ENCODE results near the gene CHRNB4.
"Not testable (repeated sequence)": the region's sequence is repeated elsewhere in the genome, so short reads cannot be mapped to it uniquely, and the experiment has no call there.

CHRNB4 gene, protein sequence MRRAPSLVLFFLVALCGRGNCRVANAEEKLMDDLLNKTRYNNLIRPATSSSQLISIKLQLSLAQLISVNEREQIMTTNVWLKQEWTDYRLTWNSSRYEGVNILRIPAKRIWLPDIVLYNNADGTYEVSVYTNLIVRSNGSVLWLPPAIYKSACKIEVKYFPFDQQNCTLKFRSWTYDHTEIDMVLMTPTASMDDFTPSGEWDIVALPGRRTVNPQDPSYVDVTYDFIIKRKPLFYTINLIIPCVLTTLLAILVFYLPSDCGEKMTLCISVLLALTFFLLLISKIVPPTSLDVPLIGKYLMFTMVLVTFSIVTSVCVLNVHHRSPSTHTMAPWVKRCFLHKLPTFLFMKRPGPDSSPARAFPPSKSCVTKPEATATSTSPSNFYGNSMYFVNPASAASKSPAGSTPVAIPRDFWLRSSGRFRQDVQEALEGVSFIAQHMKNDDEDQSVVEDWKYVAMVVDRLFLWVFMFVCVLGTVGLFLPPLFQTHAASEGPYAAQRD

DNA sequence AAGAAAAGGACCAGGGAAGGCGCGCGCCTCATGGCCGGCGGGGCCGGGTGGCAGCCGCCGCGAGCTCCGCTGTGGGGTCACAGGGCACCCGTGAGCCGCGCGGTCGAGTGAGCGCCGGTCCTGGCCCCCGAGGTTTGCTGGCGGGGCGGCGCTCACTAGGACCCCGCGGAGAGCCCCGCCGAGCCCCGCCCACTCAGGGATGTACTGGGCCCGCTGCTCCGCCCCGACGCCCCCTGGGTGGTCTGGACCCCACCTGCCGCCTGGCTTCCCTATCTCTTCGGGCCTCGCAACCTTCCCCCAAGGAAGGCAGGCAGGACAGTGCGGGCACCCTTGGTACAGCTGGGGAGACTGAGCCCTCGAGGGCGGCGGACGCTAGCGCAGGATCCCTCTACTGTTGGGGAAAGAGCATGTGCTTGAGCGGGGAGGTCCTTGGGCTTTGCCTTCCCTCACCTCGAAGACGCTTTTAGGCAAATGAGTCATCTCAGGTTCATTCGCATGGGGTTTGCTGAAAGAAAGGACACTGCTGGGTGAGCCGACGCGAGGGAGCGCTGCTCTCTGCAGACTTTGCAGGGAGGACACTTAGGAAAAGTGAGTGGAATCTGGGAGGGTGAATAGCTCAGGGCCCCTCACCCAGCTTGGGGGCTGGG lies at the start of gene CHRNB4:
Gene CHRNB4, minus strand, starts transcription at position 109 of the 647 bp plus-strand sequence. Its CDS starts 77 bp downstream, at position 32.
- DNase-seq = no peak

DNA sequence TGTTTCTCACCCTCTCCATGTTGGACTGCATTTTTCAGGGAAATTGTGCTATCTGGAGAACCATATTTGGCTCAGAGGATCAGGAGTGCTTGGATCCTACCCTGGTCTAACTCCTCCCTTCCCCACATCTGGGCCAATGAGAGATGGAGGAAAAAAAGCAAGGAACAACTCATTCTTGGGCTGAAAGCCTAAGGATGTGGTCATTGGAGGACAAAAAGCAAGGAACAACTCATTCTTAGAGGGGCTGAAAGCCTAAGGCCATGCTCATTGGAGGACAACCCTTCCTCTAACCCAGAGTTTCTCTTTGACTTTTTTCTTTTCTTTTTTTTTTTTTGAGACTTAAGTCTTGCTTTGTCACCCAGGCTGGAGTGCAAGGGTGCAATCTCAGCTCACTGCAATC lies 48.6 kb upstream of the CHRNB4 start:
- DNase-seq = no peak

DNA sequence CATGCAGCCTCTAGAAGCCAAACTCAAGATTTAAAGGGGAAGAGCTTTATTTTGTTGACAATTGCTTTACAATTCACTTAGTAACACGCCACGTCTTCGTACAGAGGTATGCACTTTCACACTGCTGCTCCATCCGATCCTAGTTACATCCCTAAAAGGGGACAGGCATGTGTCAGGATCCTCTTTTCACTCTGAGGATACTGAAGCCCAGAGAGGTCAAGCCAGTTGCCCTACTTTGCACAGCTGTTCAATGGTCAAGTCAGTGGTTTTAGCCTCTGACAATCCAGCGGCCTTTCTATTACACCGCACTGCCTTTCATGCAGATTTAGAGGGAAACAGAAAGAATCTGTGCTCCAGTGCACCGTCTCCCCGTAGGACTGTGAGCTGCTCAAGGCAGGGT lies 44.9 kb upstream of the CHRNB4 start:
- DNase-seq = no peak

DNA sequence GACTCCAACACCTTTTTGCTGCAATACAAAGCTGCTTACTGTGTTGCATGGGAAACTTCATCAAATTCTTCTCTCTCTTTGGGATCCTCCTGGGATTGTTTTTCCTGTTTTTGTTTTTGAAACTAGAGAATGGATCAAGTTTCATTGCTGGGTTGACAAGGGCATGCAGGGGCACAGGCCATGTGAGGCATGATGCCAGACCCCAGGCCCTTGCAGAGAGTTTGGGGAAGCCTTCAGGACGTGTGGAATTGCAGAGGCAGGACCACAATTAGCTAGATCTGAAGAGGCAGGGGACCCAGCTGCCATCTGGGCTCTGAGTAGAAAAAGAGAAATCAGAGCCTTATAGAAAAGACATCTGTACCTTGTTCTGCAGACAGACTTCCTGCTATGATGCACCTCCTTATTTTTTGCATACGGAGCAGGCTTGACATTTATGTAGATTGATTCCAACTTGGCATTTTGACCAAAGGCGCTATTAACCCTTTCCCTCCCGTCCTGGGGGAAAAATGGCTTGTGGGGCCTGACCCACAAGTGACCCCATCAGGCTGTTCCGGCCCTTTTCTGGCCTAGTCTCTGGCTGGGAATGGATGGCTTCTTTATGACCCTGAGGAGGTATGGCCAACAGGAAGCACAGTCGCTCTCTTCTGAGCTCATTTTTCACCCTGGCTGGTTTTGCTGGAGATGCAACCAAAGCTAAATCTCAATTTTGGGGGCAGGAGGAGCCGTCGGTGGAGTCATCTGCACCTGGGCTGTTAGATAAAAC lies 44.3 kb upstream of the CHRNB4 start:
- no peak for DNase-seq

DNA sequence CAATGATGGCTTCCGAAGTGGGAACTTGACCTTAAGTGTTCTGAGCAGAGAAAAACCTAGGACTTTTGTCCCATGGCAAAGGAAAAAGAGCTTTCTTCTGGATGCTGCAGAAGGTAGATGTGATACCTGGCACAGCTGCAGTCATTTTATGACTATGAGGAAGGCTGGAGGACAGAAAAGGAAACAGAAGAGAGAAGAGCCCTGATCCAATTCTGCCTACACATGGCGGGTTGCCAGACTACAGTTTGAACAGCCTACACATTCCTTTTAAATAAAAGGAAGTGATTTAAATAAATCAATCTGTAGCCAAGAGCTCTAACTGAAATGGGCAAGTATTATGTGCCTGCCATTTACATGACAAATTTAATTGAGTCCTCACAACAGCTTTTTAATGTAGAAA lies 43.6 kb upstream of the CHRNB4 start:
- no peak for DNase-seq

DNA sequence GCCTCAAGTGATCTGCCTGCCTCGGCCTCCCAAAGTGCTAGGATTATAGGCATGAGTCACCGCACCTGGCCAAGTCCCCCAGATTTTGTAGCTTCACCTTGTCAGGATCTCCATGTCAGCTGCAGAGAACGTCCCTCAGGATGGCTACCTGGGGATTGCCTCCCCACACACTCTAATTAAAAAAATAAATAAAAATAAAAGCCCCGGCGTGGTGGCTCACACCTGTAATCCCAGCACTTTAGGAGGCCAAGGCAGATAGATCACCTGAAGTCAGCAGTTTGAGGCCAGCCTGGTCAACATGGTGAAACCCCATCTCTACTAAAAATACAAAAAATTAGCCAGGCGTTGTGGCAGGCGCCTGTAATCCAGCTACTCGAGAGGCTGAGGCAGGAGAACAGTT lies 42.6 kb upstream of the CHRNB4 start:
- not testable (repeated sequence) for DNase-seq

DNA sequence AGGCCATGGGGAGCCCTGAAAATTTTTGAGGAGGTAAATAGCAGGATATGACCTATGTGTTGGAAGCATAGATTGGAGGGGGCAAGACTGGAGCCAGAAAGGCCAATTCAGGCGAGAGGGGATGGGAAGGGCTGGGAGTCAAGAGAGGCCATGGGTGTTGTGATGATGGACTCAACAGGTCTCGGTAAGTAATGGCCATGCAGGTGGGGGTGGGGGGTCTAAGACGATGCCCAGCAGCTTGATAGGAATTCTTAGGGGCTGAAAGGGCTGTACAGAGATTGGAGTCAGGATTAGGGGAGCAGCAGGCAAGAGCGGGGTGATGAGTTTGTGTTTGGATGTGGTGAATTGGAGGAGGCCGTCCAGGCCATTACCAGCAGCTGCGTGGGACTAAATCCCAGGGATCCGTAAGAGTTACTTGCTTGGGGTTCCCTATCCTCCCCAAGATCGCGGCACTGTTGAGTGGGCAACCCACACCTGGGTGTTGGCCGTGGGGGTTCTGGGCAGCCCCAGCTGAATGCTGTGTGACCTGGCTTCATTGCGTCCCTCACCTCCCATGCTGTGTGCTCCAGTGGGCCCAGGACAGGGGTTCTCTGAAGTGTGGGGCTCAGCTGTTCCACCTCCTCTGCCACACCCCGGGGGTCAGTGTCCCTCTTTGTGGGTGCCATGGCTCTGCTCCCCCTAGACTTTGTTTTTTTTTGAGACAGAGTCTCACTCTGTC lies 41.8 kb upstream of the CHRNB4 start:
- no peak for DNase-seq

DNA sequence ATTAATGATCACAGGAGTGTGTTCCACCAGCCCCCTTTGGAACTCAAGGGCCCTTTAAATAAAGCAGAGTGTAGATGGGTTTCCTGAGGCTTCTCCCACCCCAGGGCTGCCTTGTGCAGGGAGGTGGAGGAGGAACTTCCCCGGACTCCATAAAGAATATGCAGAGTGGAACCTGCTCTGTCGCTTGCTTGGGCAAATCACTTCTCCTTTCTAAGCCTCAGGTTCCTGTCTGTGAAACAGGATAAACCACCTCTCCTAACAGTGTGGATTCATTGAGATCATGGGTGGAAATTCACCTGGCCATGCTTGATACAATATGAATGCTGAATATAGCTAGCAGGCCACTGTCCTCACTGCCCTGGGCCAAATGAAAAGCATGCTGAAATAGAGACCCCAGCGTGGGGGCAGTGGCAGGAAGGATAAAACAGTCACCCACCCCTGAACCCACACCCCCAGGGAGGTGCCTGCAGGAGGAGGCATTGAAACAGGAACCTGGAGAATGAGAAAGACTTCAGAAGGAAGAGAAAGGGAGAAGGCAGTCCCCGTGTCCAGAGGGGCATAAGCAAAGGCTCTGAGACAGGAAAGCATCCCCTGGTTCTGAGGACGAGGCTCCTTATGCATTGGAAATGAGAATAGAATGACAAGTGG lies 41.1 kb upstream of the CHRNB4 start:
- no peak for DNase-seq

DNA sequence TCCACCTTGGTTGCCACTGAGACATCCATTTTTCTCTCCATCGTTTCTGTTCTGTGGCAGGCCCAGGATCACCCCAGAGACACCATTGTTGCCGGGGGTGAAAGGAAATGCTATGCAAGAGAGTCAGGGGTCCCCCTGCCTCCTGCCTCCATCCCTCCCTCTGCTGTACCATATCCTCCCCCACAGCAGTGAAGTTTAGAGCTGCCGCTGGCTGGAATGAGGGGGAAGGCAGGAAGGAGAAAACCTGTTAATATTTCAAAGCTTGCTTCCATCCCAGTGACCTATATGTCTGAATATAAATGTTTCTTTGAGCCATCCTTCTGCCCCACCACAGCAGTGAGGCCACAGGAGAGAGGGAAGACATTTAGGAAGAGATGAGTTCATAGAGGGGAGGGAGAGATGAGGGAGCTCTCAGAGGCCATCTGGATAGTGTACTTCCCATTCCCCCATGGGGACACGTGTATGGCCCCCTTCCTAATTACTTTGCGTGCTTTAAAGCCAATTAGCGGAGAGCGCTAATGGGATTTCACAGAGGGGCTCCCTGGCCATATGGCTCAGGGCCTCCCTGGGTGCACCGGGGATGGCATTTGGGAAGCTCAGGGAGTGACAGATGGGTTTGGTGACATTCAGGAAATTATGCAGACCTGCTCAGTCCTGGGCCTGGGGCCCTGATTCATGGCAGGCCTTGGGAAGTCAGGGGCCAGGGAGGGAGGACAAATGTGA lies 40.4 kb upstream of the CHRNB4 start:
- no peak for DNase-seq

DNA sequence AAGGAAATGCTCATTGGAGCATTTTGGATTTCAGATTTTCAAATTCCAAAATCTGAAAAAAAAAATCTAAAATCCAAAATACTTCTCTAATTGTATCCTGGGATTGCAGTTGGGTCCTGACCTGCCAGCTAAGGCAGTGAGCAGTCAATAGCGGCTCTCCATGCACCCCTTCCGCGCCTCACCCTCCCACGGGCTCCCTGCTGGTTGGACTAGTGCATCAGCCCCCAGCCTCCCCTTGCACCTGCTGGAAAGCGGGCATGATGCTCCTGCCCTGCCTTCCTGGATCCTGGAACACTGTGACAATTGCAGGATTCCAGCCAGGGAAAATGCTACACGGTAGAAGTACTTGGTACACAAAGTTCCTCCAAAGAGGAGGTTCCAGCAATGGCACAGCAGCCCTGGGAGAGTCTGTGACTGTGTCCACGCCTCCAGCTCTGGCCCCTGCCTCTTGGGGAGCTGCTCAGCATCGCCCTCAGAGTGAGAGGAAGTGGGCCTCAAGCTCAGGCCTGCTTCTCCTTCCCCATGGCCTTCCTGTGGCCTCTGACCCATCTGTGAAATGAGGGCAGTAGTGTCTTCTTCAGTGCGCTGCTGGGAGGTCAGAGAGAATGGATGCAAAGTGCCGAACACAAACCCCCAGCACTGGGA lies 39.5 kb upstream of the CHRNB4 start:
- DNase-seq = no peak

DNA sequence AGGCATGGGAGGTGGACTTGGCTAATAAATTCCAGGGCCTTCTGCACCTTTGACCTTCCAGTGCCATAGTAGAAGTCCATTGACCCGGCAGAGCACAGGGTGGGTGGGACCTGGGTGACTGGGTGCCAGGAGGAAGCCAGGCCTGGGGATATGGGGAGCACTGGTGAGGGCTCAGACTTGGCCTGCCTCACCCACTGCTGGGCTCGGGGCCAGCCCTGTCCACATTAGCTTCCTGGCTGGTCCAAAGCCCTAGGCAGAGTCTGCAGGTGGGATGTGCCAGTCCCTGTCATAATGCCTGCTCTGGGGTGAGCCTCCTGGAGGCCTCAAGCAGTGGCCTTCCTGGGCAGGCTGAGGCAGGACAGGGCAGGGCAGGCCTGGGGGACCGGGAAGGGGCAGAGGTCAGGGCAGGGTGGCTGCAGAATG lies 38.1 kb upstream of the CHRNB4 start:
- no peak for DNase-seq

DNA sequence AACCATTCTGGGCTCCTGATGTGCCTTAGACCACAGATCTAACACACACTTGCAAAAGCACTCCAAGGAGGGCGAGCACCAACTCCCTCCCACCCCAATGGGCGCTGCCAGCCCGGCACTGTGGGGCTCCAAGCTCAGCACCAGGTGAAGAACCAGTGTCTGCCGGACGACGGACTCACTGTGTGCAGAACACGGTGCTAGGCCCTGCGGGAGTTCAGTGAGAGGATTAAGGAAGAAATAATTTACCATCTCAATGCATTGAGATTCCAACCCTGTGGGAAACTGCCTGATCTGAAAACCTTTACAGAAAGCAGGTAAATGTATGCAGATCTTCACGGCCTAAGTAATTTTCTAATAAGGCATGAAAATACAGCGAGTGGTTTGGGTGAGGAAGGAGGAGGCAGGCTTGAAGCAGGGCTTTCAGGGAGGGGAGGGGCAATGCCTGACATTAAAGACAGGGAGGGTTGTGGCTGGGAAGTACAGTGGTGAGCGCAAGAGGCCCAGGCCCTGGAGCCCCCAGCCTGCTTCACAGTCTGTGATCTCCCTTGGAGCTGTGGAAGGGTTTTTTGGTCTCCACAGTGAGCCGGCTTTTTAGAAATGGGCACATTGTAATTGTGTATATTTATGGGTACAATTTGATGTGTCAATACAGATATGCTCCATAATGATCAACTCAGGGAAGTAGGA lies 35.6 kb upstream of the CHRNB4 start:
- no peak for DNase-seq

DNA sequence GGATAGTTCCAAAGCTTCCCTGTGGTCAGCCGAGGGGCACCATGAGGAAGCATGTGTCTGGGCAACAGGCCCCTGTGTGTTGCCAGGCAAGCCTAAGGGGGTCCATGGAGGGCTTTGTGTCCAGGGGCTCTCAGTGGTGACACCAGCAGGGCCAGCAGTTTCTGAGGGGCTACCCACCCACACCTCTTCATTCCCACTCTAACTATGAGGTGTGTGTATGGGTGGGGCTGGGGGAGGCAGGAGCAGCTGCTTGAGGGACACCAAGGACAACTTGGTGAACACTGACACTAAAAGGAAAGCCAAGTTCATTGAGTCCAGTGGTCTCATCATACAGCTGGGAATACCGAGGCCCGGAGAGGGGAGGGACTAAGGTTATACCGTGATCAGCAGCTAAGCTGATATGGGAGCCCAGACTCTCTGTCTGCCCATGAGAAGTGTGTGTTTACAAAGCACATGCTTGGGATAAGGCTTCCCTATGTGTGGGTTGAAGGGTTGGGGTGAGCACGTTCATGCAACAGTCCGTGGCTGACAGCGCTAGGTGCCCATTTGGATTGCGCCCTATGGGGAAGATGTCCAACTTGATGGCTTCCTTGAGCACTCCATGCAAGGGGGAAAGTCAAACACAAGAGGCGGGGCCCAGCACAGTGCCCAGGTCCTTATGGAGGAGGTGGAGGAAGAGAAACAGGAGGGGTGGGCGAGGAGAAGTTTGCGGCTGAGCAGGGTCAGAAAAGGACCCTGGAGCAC lies 34.8 kb upstream of the CHRNB4 start:
- no peak for DNase-seq

DNA sequence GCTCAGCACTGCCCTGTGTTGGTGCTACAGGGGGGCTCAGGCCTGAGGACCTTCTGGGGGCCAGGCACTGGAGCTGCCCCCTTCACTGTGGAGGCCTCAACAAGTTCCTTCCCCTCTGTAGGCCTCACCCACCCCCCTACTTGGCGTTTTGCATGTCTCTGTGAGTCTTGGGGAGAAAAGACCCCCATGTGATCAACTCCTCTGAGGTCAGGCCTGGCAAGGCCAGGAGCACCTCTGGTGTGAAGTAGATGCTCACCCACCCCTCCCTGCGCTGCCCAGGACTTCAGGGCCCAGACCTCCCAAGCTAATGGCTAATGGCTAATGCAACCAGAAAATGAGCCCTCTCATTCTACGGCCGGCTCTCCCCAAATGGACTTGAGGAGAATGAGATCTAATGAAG lies 34.2 kb upstream of the CHRNB4 start:
- DNase-seq = no peak

DNA sequence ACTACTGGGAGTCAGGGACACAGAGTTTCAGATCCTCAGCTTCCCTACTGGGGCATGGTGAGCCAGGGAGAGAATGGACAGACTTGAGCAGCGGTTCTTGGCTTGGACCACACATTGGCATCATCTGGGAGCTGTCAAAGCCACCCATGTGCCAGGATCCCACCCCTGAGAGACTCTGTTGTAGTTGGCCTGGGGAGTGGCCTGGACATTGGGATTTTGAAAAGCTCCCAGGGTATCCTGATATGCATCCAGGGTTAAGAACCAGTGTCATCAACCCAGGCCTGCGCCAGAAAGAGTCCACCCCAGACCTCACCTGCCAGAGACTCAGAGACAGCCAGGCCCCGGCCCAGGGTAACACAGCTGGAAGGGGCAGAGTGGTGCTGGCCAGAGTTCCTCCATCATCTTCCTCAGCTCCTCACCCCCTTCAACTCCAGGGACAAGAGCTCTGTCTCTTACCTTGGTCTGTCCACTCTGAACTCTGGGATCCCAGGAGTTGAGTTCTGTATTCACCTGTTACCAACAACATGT lies 33.0 kb upstream of the CHRNB4 start:
- DNase-seq = no peak

DNA sequence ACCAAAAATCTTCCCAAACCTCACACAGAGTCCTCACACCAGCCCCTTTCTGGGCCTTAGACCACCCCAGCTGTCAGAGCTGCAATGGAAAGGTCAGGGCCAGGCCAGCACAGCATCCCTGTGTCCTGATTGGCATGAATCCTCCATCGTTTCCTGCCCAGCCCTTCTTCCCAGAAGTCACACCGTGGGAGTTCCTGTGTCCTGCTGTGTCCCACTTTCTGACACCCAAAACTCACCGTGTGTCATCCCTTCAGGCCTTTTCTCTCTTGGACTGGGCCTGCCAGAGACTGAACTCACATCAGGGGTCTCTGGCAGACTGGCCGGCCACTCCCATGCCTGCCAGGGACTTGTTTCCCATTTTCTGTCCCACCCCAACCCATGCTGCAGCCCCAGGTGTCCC lies 32.5 kb upstream of the CHRNB4 start:
- no peak for DNase-seq

DNA sequence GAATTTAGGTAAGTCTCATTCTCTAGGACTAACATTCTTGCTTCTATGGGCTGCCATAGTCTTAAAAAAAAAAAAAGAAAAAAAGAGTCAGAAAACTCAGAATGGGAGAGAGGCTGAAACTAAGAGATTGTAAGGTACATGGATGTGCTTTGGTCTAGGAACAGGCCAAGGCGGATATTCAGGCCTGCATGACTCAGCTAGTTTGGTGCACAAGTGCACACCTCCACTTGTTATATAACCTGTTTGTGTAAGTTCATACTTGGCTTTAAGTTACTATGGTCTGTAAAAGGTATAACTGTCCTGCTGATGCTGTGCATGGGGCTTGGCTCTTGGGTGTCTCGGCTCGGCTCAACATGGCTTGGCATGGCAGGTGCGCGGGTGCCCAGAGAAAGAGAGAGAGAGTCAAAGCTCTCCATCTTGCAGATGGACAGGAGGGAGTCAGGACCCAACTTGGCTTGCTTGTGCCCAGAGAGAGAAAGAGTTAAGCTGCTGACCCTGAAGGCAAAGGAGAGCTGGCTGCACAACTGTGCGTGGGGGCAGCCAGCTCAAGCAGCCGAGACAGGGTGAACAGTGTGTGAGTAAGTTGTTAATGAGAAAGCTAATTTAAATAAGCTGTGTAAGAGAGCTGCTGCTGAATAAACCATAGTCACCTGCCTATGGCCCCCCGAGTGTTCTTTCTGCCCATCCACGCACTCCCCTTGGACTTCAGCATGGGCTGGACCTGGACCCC lies 31.4 kb upstream of the CHRNB4 start:
- DNase-seq = no peak

DNA sequence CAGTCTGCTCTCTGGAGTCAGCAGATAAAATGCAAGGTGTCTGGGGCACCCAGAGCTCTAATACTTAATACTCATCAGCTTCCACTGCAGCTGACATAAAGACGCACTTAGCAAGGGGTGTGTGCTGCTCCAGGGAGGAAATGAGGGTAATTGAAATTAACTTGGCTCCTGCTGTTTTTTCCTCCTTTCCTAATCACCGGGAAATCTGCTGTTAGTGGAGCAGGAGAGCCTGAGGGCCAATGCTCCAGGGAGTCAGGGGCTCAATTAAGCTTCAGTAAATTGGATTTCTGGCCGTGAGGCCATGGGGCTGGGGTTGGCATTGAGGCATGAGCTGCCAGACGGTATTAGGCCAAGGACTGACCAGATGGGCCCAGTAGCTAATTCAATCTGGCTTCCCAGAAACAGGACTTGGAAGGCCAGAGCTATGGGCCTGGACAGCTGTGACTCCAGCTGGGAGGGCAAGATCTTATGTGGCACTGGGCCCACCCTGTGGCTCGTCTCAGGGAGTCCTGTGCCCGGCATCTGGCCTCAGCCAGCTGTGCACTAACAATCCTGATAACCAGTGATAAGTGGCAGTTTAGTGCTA lies 30.7 kb upstream of the CHRNB4 start:
- DNase-seq = no peak
